ENCODE results near the gene DGCR8. TPM values are rescaled to one million over a fixed set of nuclear protein-coding genes. Genes with fewer than 3 reads are reported as not detected.

Gene DGCR8
- total RNA-seq, 1 donor from 2014 or later = 29.1 TPM

- Histone ChIP-seq H3K9me3 (ENCODE audit: low read depth) (no peaks in the 10 kb centered on the region), H3K27me3 (no peaks in the 10 kb centered on the region), H2AFZ (replicated peaks) (peak overlapping the region; percentile 68), H3K4me2 (peak overlapping the region; percentile 88), H3K79me2 (ENCODE audit: low read depth) (peaks cover 14% of the 10 kb centered on the region), H3K4me1 (peaks cover 8% of the 10 kb centered on the region), H3K9ac (no peak overlapping the region), H3K4me3 (peak overlapping the region; percentile 95), H4K20me1 (ENCODE audit: low read depth) (peaks cover 65% of the 10 kb centered on the region), H3K36me3 (no peaks in the 10 kb centered on the region), H3K27ac (peak overlapping the region; percentile 7), H3F3A (ENCODE audit: low read depth) (peaks cover 54% of the 10 kb centered on the region)
- Mint-ChIP-seq H3K4me3 (peak overlapping the region; percentile 81), H3K4me1 (peaks cover 13% of the 10 kb centered on the region), H3K27me3 (ENCODE audit: insufficient read depth, low read depth) (peaks cover 5% of the 10 kb centered on the region), H3K36me3 (peaks cover 8% of the 10 kb centered on the region), H3K9me3 (no peaks in the 10 kb centered on the region), H3K27ac (no peak overlapping the region)
- peak; percentile 86 for DNase-seq (ENCODE audit: low spot score)
- TF ChIP-seq EZH2phosphoT487 (IDR thresholded peaks at IDR 0.05) (no peak), CTCF (IDR thresholded peaks at IDR 0.05) (no peak), EZH2 (IDR thresholded peaks at IDR 0.05) (no peak)
Observed at GRCh38 chr22:20130731-20131596, 50.9 kb downstream of the DGCR8 start.

GRCh38 chr22:20131597-20131858, 51.5 kb downstream of the DGCR8 start, which contains the start of gene ZDHHC8:
ZDHHC8 (plus strand) TSS chr22:20131804; CDS start chr22:20131948, 144 bp downstream.
- Histone ChIP-seq H3K27me3 (no peaks in the 10 kb centered on the region), H4K20me1 (ENCODE audit: low read depth) (peaks cover 65% of the 10 kb centered on the region), H3K79me2 (ENCODE audit: low read depth) (peaks cover 14% of the 10 kb centered on the region), H3F3A (ENCODE audit: low read depth) (peaks cover 48% of the 10 kb centered on the region), H3K4me1 (peaks cover 8% of the 10 kb centered on the region), H3K27ac (peak within 1 kb of the TSS; percentile 7), H2AFZ (replicated peaks) (peak within 1 kb of the TSS; percentile 68), H3K9ac (no peak within 1 kb of the TSS), H3K4me3 (peak within 1 kb of the TSS; percentile 95), H3K9me3 (ENCODE audit: low read depth) (no peaks in the 10 kb centered on the region), H3K4me2 (peak within 1 kb of the TSS; percentile 96), H3K36me3 (no peaks in the 10 kb centered on the region)
- H3K27me3 Mint-ChIP-seq (ENCODE audit: insufficient read depth, low read depth) = peaks cover 5% of the 10 kb centered on the region
- H3K4me1 Mint-ChIP-seq = peaks cover 13% of the 10 kb centered on the region
- no peak within 1 kb of the TSS for H3K27ac Mint-ChIP-seq
- peaks cover 5% of the 10 kb centered on the region for H3K36me3 Mint-ChIP-seq
- peak within 1 kb of the TSS; percentile 83 for H3K4me3 Mint-ChIP-seq
- H3K9me3 Mint-ChIP-seq = no peaks in the 10 kb centered on the region
- TF ChIP-seq EZH2phosphoT487 (IDR thresholded peaks at IDR 0.05) = no peak
- no peak for TF ChIP-seq EZH2 (IDR thresholded peaks at IDR 0.05)
- TF ChIP-seq CTCF (IDR thresholded peaks at IDR 0.05) = no peak
- DNase-seq (ENCODE audit: low spot score) = no peak

- H3K4me1 ChIP-seq = peaks cover 8% of the 10 kb centered on the region
- peak overlapping the region; percentile 42 for H2AFZ ChIP-seq (replicated peaks)
- H3K27ac ChIP-seq = no peak overlapping the region
- Mint-ChIP-seq H3K4me1 (peaks cover 13% of the 10 kb centered on the region), H3K27ac (no peak overlapping the region), H3K4me3 (peak overlapping the region; percentile 83), H3K36me3 (peaks cover 5% of the 10 kb centered on the region), H3K27me3 (ENCODE audit: insufficient read depth, low read depth) (peaks cover 5% of the 10 kb centered on the region), H3K9me3 (no peaks in the 10 kb centered on the region)
- peak; percentile 58 for DNase-seq (ENCODE audit: low spot score)
- H3F3A ChIP-seq (ENCODE audit: low read depth) = peaks cover 43% of the 10 kb centered on the region
- peaks cover 14% of the 10 kb centered on the region for H3K79me2 ChIP-seq (ENCODE audit: low read depth)
- H3K36me3 ChIP-seq = no peaks in the 10 kb centered on the region
- peak overlapping the region; percentile 95 for H3K4me3 ChIP-seq
- no peaks in the 10 kb centered on the region for H3K27me3 ChIP-seq
- H4K20me1 ChIP-seq (ENCODE audit: low read depth) = peaks cover 65% of the 10 kb centered on the region
- H3K9ac ChIP-seq = no peak overlapping the region
- peak overlapping the region; percentile 96 for H3K4me2 ChIP-seq
- TF ChIP-seq EZH2 (IDR thresholded peaks at IDR 0.05) = no peak
- TF ChIP-seq EZH2phosphoT487 (IDR thresholded peaks at IDR 0.05) = no peak
- TF ChIP-seq CTCF (IDR thresholded peaks at IDR 0.05) = no peak
- H3K9me3 ChIP-seq (ENCODE audit: low read depth) = no peaks in the 10 kb centered on the region
Observed at GRCh38 chr22:20131859-20132685, 52.0 kb downstream of the DGCR8 start.

Measured in neural progenitor cell (in vitro differentiated cells).